SK-N-SH (cell line): Measurements from ENCODE around the gene FAM221B.
A peak's percentile ranks its signal among the peaks of the same experiment; 100 is the strongest.

Experiments
- EP300 ChIP-seq, 2 experiments: IDR thresholded peaks; 2 replicates each; pipeline versions ENCODE4 v1.4.0 to v1.6.1; 2012; ENCODE audit warnings: borderline replicate concordance in 1 of 2, low read depth in 1 of 2, low read length in 1 of 2
- EZH2phosphoT487 ChIP-seq: fragments of 200-600 bp; sonication (generic); IDR thresholded peaks from 2 replicates; pipeline ENCODE4 v1.6.1; 2017; ENCODE audit warnings: low read depth, mixed run types, mild to moderate bottlenecking, antibody characterized with exemption, moderate library complexity, borderline replicate concordance
- GABPA ChIP-seq: IDR thresholded peaks from 2 replicates; pipeline ENCODE4 v1.4.0; 2012; ENCODE audit warnings: low read depth, mild to moderate bottlenecking
- POLR2AphosphoS5 ChIP-seq: IDR thresholded peaks from 2 replicates; pipeline ENCODE4 v1.6.1; 2012; ENCODE audit warnings: low read depth, low read length
- REST ChIP-seq: IDR thresholded peaks from 2 replicates; pipeline ENCODE4 v1.6.1; 2012; ENCODE audit warnings: mild to moderate bottlenecking, low read depth, low read length, moderate library complexity
- TAF1 ChIP-seq: IDR thresholded peaks from 2 replicates; pipeline ENCODE4 v1.6.1; 2012; ENCODE audit warnings: low read depth, mild to moderate bottlenecking, low read length, moderate library complexity, borderline replicate concordance
- TCF12 ChIP-seq: IDR thresholded peaks from 2 replicates; pipeline ENCODE4 v1.4.0; 2012
- TF ChIP-seq, protein P1 (sequence below): fragments of 200-600 bp; sonication (generic); IDR thresholded peaks from 2 replicates; pipeline ENCODE4 v1.6.1; 2017; ENCODE audit warnings: antibody characterized with exemption, mild to moderate bottlenecking, moderate library complexity

- no peak for TF ChIP-seq REST
- TF ChIP-seq TCF12 = no peak
- no peak for TF ChIP-seq POLR2AphosphoS5
- no peak for TF ChIP-seq TAF1
- no peak for TF ChIP-seq EP300 (IDR thresholded peaks at IDR 0.05; ENCODE audit: borderline replicate concordance in 1 of 2, low read depth in 1 of 2, low read length in 1 of 2)
- no peak for TF ChIP-seq GABPA
- TF ChIP-seq, protein P1, sequence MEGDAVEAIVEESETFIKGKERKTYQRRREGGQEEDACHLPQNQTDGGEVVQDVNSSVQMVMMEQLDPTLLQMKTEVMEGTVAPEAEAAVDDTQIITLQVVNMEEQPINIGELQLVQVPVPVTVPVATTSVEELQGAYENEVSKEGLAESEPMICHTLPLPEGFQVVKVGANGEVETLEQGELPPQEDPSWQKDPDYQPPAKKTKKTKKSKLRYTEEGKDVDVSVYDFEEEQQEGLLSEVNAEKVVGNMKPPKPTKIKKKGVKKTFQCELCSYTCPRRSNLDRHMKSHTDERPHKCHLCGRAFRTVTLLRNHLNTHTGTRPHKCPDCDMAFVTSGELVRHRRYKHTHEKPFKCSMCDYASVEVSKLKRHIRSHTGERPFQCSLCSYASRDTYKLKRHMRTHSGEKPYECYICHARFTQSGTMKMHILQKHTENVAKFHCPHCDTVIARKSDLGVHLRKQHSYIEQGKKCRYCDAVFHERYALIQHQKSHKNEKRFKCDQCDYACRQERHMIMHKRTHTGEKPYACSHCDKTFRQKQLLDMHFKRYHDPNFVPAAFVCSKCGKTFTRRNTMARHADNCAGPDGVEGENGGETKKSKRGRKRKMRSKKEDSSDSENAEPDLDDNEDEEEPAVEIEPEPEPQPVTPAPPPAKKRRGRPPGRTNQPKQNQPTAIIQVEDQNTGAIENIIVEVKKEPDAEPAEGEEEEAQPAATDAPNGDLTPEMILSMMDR = peak; percentile 25; the same call in 1 of the 2 replicates
- TF ChIP-seq EZH2phosphoT487 = no peak
These were observed 6.7 kb upstream of the FAM221B start for GRCh38 chr9:35835216-35835632.
